Stimulated activated naive CD4-positive, alpha-beta T cell (primary cell): ENCODE results near the gene NPAS2.

ENCODE experiments used
- DNase-seq, 6 experiments: peaks; one replicate each; lab custom pipeline; 2025; lab: John Stamatoyannopoulos, UW

NPAS2 gene

GRCh38 chr2:100905132-100905805 is 85.3 kb downstream of the NPAS2 start:
- DNase-seq, result no peak

GRCh38 chr2:100906131-100906530 is 86.2 kb downstream of the NPAS2 start:
- no peak for DNase-seq

DNA sequence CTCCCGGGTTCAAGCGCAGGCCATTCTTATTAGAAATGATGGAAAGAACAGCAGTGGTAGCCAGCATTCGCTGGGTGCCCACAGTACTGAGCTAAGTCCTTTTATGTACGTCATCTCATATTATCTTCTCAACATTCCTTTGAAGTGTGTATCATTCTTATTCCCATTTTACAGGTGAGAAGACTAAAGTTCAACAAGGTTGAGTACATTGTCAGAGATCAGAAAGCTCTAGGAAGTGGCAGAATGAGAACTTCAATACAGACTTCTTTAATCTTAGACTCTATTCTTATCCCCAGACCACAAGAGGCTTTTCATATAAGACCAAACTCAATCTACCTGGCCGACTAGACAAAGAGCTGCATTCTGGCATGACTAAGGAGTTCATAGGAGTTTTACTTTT is 86.7 kb downstream of the NPAS2 start:
- no peak for DNase-seq

GRCh38 chr2:100907832-100908231 is 87.9 kb downstream of the NPAS2 start:
- DNase-seq, result no peak

DNA sequence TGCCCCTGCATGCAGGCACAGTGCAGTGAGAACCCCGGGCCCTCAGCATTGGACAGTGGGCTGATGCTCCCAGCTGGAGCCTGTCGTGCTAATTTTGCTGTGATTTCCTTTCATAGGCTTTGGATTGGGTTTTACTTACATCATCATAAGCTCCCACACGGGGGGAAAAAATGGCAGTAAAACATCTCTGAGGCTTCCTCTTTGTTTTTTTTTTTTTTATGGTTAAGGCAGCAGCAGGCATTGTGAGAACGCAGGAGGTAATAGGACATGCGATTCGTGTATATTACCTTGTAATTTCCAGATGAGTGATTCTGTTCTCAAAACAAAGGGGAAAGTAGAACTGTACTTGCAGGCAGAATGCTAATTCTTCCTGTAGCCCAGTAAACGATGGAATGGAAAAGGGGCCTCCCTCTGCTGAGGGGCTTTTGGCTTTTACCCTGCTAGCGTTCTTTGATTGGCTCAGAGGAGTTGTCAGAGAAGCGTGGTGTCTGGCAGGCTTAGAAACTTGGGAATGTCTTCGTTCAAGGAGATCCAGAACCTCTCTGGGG is 89.7 kb downstream of the NPAS2 start:
- DNase-seq, result no peak

DNA sequence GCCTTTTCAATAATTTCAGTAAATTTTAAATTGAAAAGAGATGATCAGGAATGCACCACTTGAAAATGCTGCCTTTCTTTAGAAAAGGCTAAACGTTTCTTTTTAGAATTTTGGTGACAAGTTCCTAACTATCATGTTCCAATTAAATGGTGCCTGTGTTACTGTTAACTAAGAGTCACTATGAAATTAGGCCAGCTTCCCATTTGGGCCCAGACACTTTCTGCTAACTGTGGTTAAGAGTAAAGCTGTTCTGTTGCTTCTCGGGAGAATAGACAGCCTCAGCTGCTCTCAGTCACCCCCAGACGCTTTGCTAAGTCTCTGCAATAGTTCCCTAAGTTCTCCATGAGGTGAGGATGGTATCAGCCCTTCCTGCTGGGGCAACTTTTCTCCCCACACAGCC is 90.2 kb downstream of the NPAS2 start:
- no peak for DNase-seq

- DNase-seq, result peak in 1 of 6 experiments; percentile 17
Observed at GRCh38 chr2:100919316-100919715, 99.4 kb downstream of the NPAS2 start.

GRCh38 chr2:100921685-100922161 is 101.8 kb downstream of the NPAS2 start:
- DNase-seq, result no peak

GRCh38 chr2:100923461-100924060 is 103.6 kb downstream of the NPAS2 start:
- DNase-seq, result no peak

GRCh38 chr2:100924122-100924519 is 104.2 kb downstream of the NPAS2 start:
- DNase-seq, result no peak

DNA sequence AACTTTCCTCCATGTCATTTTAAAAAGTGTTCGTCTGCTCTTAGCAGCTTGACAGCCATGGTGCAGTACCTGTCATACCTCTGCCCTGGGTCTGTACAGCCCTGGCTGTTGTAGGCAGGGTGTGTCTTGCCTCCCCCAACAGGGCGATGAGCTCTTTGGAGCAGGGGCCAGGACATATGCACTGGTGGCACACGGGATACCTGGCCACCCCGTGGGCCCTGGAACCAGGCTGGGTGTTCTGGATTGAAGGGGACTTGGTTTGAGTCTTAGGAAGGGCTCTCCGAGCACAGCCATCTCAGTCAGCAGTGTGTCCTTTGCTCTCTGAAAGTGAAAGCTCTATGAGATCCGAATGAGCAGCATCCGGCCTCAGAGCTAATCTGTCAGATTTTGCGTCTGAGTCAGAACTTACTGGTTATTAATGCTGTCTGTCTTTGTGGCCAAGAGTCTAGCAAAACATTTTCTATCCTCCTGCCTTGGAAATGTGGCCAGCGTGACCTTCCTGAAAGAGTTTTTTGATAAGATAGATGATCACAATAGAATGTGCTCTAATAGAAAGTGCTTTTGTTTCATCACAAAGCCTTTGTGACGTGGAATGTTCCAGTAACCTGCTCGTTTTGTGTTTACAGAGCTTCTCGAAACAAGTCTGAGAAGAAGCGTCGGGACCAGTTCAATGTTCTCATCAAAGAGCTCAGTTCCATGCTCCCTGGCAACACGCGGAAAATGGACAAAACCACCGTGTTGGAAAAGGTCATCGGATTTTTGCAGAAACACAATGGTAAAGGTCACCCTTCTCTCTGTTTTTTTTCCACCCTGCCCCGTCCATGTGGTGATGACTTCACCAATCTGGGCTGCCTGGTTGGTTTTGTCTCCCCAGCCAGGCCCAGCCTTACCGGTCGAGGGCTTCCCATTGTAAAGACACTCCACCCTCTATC is 104.8 kb downstream of the NPAS2 start:
- DNase-seq, result peak in 3 of 6 experiments; percentile 4 to 35 (median 30)

GRCh38 chr2:100928235-100928634 is 108.3 kb downstream of the NPAS2 start:
- no peak for DNase-seq

DNA sequence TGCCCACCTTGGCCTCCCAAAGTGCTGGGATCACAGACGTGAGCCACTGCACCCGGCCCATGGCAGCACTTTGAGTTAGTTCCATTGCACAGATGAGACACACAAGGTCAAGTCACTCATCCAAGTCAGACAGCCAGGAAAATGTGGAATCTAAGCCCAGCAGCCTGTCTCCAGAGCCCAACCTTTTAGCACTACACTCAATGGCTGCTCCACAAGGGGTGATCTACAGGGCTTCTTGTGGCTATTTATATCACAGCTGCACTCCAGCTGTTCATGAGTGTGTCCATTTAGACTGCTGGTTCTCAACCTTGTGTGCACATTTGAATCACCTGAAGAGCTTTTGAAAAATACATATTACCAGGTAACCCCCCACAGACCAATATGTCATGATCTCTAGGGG is 109.2 kb downstream of the NPAS2 start:
- no peak for DNase-seq

- no peak for DNase-seq
Observed at GRCh38 chr2:100934504-100935371, 114.8 kb downstream of the NPAS2 start.

GRCh38 chr2:100935372-100935752 is 115.4 kb downstream of the NPAS2 start:
- no peak for DNase-seq

- no peak for DNase-seq
Observed at GRCh38 chr2:100936070-100936741, 116.3 kb downstream of the NPAS2 start.

GRCh38 chr2:100936972-100937542 is 117.1 kb downstream of the NPAS2 start:
- no peak for DNase-seq

DNA sequence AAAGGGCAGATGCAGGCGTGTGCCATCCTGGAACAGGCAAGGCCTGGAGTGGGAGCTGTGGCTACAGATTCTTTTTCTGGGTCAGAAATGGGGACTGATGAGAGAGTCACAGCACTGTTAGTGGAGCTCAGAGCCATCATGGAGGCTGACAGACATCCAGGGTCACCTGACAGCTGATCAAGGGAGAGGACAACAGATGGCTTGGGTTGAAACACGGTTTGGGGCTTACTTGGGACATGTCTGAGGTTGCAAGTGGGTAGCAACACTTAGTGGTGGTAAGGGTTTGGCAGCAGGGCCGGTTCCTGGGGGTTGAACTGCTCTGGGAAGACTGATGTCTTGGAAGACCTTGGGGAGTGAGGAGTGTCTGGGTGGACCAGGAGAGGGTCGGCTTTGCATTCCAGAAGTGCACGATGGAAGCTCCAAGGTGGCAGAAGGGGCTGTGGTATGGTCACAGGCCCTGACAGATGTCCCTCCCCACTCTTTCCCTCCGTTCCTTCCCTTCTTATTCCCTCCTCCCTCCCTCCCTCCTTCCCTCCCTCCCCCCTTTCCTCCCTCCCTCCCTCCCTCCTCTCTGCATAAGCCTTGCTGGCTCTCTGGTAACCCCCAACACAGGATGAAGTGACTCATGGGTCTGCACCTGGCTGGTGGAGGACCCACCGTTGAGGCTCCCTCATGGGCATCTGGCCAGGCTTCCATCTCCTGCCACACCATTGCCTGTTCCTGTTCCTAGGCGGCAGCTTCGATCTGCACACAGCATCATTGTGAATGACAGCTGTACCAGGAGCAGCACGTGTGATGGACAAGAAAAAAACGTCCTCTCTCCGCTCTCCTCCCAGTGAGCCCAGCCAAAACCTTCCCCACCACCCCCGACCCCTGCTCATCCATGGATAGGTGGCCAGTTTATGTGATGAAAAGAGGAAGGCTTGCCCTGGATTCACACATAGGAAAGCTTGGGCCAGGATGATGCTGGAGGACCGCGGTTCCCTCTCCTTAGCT is 118.4 kb downstream of the NPAS2 start:
- no peak for DNase-seq

GRCh38 chr2:100939445-100939844 is 119.5 kb downstream of the NPAS2 start:
- no peak for DNase-seq
